NT2/D1 (cell line): ENCODE results near the gene REC114.

Source experiments
- SUZ12 ChIP-seq: IDR thresholded peaks from 2 replicates; pipeline ENCODE4 v1.6.1; 2011; ENCODE audit not compliant: insufficient read length, insufficient read depth; ENCODE audit errors: extremely low read depth
- YY1 ChIP-seq: IDR thresholded peaks from 2 replicates; pipeline ENCODE4 v1.6.1; 2011; ENCODE audit not compliant: insufficient read length, insufficient read depth
- ZNF274 ChIP-seq: IDR thresholded peaks from 2 replicates; pipeline ENCODE4 v1.6.1; 2011; ENCODE audit warnings: mild to moderate bottlenecking, low read depth, low read length

- TF ChIP-seq YY1 (no peak), SUZ12 (no peak), ZNF274 (no peak)
These were observed 95.7 kb downstream of the REC114 start for GRCh38 chr15:73538563-73539211.
